ENCODE measurements around the gene ZNF577. TPM values are rescaled to one million over a fixed set of nuclear protein-coding genes. Genes with fewer than 3 reads are reported as not detected.

ZNF577 gene
- total and polyA plus RNA-seq, 2 of the 13 experiments (the other 11 are each of a cell fraction or from before 2014, with no cell fraction given), result 5.7 to 7.6 TPM

DNA sequence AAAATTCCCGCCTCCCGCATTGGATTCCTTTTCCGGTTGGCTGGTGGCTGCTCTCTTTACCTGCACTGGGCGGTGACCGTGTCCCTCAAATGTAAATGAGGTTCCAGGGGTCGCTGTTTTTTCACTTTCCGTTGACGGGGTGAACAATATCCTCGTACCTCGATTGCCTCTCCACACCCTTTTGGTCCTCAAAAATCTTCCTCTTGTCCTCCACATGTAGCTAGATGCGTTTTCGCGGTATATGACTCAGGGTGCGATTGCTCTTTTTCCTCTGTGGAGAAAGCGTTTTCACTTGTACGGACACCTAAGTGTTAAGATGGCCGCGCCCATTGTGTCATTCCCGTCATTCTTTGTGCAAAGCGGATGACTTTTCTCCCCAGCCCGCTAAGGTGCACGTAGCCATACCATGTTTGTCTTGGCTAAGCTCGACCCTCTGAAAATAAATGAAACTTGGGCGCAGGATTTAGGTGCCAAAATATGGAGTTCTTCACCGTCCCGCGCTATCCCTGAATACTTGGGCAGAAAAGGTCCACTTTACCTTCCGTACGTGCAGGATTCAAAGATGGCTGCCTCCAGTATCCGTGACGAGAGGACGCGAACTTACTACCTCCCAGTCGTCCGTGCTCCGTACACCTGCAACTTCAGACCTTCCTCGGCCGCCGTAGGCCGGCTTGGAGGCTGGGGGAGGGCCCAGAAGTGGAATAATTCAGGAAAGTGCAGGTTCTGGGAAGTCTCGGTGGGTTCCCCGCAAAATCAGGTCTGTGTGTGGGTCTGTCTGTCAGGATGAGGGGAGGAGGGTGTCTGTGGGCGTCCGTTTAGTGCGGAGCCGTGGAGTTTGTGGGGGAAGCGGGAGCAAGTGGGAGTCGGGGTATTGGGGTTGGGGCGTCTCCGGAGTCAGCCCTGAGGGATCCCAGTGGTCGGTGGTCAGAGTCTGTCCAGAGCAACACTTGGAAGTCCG is 39.3 kb upstream of the ZNF577 start, which contains the start of gene ZNF613 (continued):
- TF ChIP-seq, protein P1, sequence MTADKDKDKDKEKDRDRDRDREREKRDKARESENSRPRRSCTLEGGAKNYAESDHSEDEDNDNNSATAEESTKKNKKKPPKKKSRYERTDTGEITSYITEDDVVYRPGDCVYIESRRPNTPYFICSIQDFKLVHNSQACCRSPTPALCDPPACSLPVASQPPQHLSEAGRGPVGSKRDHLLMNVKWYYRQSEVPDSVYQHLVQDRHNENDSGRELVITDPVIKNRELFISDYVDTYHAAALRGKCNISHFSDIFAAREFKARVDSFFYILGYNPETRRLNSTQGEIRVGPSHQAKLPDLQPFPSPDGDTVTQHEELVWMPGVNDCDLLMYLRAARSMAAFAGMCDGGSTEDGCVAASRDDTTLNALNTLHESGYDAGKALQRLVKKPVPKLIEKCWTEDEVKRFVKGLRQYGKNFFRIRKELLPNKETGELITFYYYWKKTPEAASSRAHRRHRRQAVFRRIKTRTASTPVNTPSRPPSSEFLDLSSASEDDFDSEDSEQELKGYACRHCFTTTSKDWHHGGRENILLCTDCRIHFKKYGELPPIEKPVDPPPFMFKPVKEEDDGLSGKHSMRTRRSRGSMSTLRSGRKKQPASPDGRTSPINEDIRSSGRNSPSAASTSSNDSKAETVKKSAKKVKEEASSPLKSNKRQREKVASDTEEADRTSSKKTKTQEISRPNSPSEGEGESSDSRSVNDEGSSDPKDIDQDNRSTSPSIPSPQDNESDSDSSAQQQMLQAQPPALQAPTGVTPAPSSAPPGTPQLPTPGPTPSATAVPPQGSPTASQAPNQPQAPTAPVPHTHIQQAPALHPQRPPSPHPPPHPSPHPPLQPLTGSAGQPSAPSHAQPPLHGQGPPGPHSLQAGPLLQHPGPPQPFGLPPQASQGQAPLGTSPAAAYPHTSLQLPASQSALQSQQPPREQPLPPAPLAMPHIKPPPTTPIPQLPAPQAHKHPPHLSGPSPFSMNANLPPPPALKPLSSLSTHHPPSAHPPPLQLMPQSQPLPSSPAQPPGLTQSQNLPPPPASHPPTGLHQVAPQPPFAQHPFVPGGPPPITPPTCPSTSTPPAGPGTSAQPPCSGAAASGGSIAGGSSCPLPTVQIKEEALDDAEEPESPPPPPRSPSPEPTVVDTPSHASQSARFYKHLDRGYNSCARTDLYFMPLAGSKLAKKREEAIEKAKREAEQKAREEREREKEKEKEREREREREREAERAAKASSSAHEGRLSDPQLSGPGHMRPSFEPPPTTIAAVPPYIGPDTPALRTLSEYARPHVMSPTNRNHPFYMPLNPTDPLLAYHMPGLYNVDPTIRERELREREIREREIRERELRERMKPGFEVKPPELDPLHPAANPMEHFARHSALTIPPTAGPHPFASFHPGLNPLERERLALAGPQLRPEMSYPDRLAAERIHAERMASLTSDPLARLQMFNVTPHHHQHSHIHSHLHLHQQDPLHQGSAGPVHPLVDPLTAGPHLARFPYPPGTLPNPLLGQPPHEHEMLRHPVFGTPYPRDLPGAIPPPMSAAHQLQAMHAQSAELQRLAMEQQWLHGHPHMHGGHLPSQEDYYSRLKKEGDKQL (CRISPR knock-in tag; IDR thresholded peaks at IDR 0.05; ENCODE audit: low read depth), result no peak
- peak; percentile 66; the same call in 1 of the 2 replicates for TF ChIP-seq SALL2 (CRISPR knock-in tag; IDR thresholded peaks at IDR 0.05)
- 0 out of 2 replicates have a peak, but pooled peaks have one; percentile 48 for TF ChIP-seq SIN3B (IDR thresholded peaks at IDR 0.05; ENCODE audit: low read length)
- TF ChIP-seq, protein P2, sequence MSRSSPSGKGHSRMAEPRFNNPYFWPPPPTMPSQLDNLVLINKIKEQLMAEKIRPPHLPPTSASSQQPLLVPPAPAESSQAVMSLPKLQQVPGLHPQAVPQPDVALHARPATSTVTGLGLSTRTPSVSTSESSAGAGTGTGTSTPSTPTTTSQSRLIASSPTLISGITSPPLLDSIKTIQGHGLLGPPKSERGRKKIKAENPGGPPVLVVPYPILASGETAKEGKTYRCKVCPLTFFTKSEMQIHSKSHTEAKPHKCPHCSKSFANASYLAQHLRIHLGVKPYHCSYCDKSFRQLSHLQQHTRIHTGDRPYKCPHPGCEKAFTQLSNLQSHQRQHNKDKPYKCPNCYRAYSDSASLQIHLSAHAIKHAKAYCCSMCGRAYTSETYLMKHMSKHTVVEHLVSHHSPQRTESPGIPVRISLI (CRISPR knock-in tag; IDR thresholded peaks at IDR 0.05; ENCODE audit: borderline replicate concordance), result peak; percentile 95
- TF ChIP-seq YEATS4 (CRISPR knock-in tag; IDR thresholded peaks at IDR 0.05; ENCODE audit: borderline replicate concordance), result peak; percentile 50
- peak; percentile 58; the same call in 1 of the 2 replicates for TF ChIP-seq ZNF441 (CRISPR knock-in tag; IDR thresholded peaks at IDR 0.05; ENCODE audit: borderline replicate concordance)
- peak; percentile 28; the same call in 1 of the 2 replicates for TF ChIP-seq MIXL1 (CRISPR knock-in tag; IDR thresholded peaks at IDR 0.05)
- TF ChIP-seq, protein P3, sequence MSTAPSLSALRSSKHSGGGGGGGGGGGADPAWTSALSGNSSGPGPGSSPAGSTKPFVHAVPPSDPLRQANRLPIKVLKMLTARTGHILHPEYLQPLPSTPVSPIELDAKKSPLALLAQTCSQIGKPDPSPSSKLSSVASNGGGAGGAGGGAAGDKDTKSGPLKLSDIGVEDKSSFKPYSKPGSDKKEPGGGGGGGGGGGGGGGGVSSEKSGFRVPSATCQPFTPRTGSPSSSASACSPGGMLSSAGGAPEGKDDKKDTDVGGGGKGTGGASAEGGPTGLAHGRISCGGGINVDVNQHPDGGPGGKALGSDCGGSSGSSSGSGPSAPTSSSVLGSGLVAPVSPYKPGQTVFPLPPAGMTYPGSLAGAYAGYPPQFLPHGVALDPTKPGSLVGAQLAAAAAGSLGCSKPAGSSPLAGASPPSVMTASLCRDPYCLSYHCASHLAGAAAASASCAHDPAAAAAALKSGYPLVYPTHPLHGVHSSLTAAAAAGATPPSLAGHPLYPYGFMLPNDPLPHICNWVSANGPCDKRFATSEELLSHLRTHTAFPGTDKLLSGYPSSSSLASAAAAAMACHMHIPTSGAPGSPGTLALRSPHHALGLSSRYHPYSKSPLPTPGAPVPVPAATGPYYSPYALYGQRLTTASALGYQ (CRISPR knock-in tag; IDR thresholded peaks at IDR 0.05), result 0 out of 2 replicates have a peak, but pooled peaks have one; percentile 25
- TF ChIP-seq, protein P4, sequence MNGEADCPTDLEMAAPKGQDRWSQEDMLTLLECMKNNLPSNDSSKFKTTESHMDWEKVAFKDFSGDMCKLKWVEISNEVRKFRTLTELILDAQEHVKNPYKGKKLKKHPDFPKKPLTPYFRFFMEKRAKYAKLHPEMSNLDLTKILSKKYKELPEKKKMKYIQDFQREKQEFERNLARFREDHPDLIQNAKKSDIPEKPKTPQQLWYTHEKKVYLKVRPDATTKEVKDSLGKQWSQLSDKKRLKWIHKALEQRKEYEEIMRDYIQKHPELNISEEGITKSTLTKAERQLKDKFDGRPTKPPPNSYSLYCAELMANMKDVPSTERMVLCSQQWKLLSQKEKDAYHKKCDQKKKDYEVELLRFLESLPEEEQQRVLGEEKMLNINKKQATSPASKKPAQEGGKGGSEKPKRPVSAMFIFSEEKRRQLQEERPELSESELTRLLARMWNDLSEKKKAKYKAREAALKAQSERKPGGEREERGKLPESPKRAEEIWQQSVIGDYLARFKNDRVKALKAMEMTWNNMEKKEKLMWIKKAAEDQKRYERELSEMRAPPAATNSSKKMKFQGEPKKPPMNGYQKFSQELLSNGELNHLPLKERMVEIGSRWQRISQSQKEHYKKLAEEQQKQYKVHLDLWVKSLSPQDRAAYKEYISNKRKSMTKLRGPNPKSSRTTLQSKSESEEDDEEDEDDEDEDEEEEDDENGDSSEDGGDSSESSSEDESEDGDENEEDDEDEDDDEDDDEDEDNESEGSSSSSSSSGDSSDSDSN (CRISPR knock-in tag; IDR thresholded peaks at IDR 0.05), result peak; percentile 42; the same call in 1 of the 2 replicates
- no peak for TF ChIP-seq ZSCAN22 (CRISPR knock-in tag; IDR thresholded peaks at IDR 0.05)
- TF ChIP-seq ZNF543 (CRISPR knock-in tag; IDR thresholded peaks at IDR 0.05), result peak; percentile 28; the same call in 1 of the 2 replicates
- TF ChIP-seq, protein P5, sequence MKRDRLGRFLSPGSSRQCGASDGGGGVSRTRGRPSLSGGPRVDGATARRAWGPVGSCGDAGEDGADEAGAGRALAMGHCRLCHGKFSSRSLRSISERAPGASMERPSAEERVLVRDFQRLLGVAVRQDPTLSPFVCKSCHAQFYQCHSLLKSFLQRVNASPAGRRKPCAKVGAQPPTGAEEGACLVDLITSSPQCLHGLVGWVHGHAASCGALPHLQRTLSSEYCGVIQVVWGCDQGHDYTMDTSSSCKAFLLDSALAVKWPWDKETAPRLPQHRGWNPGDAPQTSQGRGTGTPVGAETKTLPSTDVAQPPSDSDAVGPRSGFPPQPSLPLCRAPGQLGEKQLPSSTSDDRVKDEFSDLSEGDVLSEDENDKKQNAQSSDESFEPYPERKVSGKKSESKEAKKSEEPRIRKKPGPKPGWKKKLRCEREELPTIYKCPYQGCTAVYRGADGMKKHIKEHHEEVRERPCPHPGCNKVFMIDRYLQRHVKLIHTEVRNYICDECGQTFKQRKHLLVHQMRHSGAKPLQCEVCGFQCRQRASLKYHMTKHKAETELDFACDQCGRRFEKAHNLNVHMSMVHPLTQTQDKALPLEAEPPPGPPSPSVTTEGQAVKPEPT (CRISPR knock-in tag; IDR thresholded peaks at IDR 0.05; ENCODE audit: low read depth), result no peak
- 0 out of 2 replicates have a peak, but pooled peaks have one; percentile 28 for TF ChIP-seq ZZZ3 (CRISPR knock-in tag; IDR thresholded peaks at IDR 0.05; ENCODE audit: borderline replicate concordance)
- TF ChIP-seq ARID2 (CRISPR knock-in tag; IDR thresholded peaks at IDR 0.05; ENCODE audit: borderline replicate concordance), result no peak
